ELF-1 (cell line): ENCODE results near the gene NEK1.

Source experiments
- DNase-seq: peaks from one replicate; pipeline ENCODE4 v3.0.0-alpha.2; 2016; ENCODE audit warnings: low read depth, low spot score

The NEK1 gene

GRCh38 chr4:169611991-169612870 is at the start of gene NEK1:
Gene NEK1, minus strand, starts transcription at chr4:169612583. Its CDS starts 9,953 bp downstream, at chr4:169602630.
- DNase-seq, result peak; percentile 93

GRCh38 chr4:169661761-169662160 is 49.4 kb upstream of the NEK1 start:
- no peak for DNase-seq

- DNase-seq, result no peak
Observed at GRCh38 chr4:169660929-169661328, 48.5 kb upstream of the NEK1 start.

- peak; percentile 88 for DNase-seq
Observed at GRCh38 chr4:169659716-169660670, 47.6 kb upstream of the NEK1 start.

GRCh38 chr4:169658975-169659715 is 46.8 kb upstream of the NEK1 start:
- no peak for DNase-seq

GRCh38 chr4:169658196-169658595 is 45.8 kb upstream of the NEK1 start:
- no peak for DNase-seq

GRCh38 chr4:169657470-169658107 is 45.2 kb upstream of the NEK1 start:
- DNase-seq, result no peak

GRCh38 chr4:169655401-169655800 is 43.0 kb upstream of the NEK1 start:
- DNase-seq, result no peak

GRCh38 chr4:169652535-169652934 is 40.2 kb upstream of the NEK1 start:
- no peak for DNase-seq

GRCh38 chr4:169650227-169650936 is 38.0 kb upstream of the NEK1 start:
- no peak for DNase-seq

- no peak for DNase-seq
Observed at GRCh38 chr4:169649545-169650226, 37.3 kb upstream of the NEK1 start.

GRCh38 chr4:169645627-169646026 is 33.2 kb upstream of the NEK1 start:
- no peak for DNase-seq

GRCh38 chr4:169644802-169645201 is 32.4 kb upstream of the NEK1 start:
- no peak for DNase-seq

GRCh38 chr4:169640261-169640870 is 28.0 kb upstream of the NEK1 start:
- no peak for DNase-seq

GRCh38 chr4:169634975-169635374 is 22.6 kb upstream of the NEK1 start:
- DNase-seq, result no peak

GRCh38 chr4:169632896-169633295 is 20.5 kb upstream of the NEK1 start:
- no peak for DNase-seq

- no peak for DNase-seq
Observed at GRCh38 chr4:169630069-169630468, 17.7 kb upstream of the NEK1 start.

GRCh38 chr4:169628579-169628978 is 16.2 kb upstream of the NEK1 start:
- no peak for DNase-seq

GRCh38 chr4:169627307-169627706 is 14.9 kb upstream of the NEK1 start:
- no peak for DNase-seq
